ENCODE results near the gene NFIA. TPM values are rescaled to one million over a fixed set of nuclear protein-coding genes. Genes with fewer than 3 reads are reported as not detected.

Gene NFIA
- total and polyA plus RNA-seq, 2 donors (not counting 1 experiment from before 2014, with no cell fraction given) = 5.4 to 11.0 TPM

GRCh38 chr1:61423643-61424042 lies 341.3 kb downstream of the NFIA start:
- no peak overlapping the region for H3K4me3 ChIP-seq (replicated peaks in 1 of 4; ENCODE audit: control extremely low read depth in 1 of 4, insufficient read depth in 1 of 4, low read depth in 3 of 4, low read length in 4 of 4)
- H3K27ac ChIP-seq (ENCODE audit: insufficient read depth, low read length) = no peak overlapping the region
- H3K9ac ChIP-seq (ENCODE audit: insufficient read depth, low read length) = no peak overlapping the region
- H3K36me3 ChIP-seq (ENCODE audit: control insufficient read depth, insufficient read depth, low read length) = no peaks in the 10 kb centered on the region
- H3K27me3 ChIP-seq (ENCODE audit: control insufficient read depth, insufficient read depth, low read length) = no peaks in the 10 kb centered on the region
- no peak for DNase-seq (ENCODE audit: low read depth in 2 of 2)
- no peak for TF ChIP-seq EZH2 (IDR thresholded peaks at IDR 0.05; ENCODE audit: low read length, missing control alignments)
- TF ChIP-seq CTCF (conservative IDR thresholded peaks at IDR 0.05 in 1 of 2, IDR thresholded peaks at IDR 0.05 in 1 of 2; ENCODE audit: low read depth in 1 of 2, low read length in 2 of 2) = no peak
- no peak overlapping the region for H3K4me2 ChIP-seq (ENCODE audit: extremely low read depth, insufficient read depth, low read length)
- H2AFZ ChIP-seq (ENCODE audit: low read length) = no peak overlapping the region
- no peaks in the 10 kb centered on the region for H3K4me1 ChIP-seq (ENCODE audit: control insufficient read depth, extremely low read depth, insufficient read depth, low read length)
- H3K9me3 ChIP-seq (ENCODE audit: control insufficient read depth, insufficient read depth, low read depth, low read length) = no peaks in the 10 kb centered on the region
- no peaks in the 10 kb centered on the region for H3K79me2 ChIP-seq (ENCODE audit: control insufficient read depth, insufficient read depth, low read length)
- no peaks in the 10 kb centered on the region for H4K20me1 ChIP-seq (ENCODE audit: control insufficient read depth, extremely low read depth, insufficient read depth, low read length)

- TF ChIP-seq EZH2 (IDR thresholded peaks at IDR 0.05; ENCODE audit: low read length, missing control alignments) (no peak), CTCF (conservative IDR thresholded peaks at IDR 0.05 in 1 of 2, IDR thresholded peaks at IDR 0.05 in 1 of 2; ENCODE audit: low read depth in 1 of 2, low read length in 2 of 2) (no peak)
- Histone ChIP-seq H3K27me3 (ENCODE audit: control insufficient read depth, insufficient read depth, low read length) (no peaks in the 10 kb centered on the region), H3K4me1 (ENCODE audit: control insufficient read depth, extremely low read depth, insufficient read depth, low read length) (no peaks in the 10 kb centered on the region), H3K79me2 (ENCODE audit: control insufficient read depth, insufficient read depth, low read length) (no peaks in the 10 kb centered on the region), H3K4me3 (replicated peaks in 1 of 4; ENCODE audit: control extremely low read depth in 1 of 4, insufficient read depth in 1 of 4, low read depth in 3 of 4, low read length in 4 of 4) (no peak overlapping the region), H3K36me3 (ENCODE audit: control insufficient read depth, insufficient read depth, low read length) (no peaks in the 10 kb centered on the region), H3K9ac (ENCODE audit: insufficient read depth, low read length) (no peak overlapping the region), H3K4me2 (ENCODE audit: extremely low read depth, insufficient read depth, low read length) (no peak overlapping the region), H2AFZ (ENCODE audit: low read length) (no peak overlapping the region), H4K20me1 (ENCODE audit: control insufficient read depth, extremely low read depth, insufficient read depth, low read length) (no peaks in the 10 kb centered on the region), H3K9me3 (ENCODE audit: control insufficient read depth, insufficient read depth, low read depth, low read length) (no peaks in the 10 kb centered on the region), H3K27ac (ENCODE audit: insufficient read depth, low read length) (no peak overlapping the region)
- no peak for DNase-seq (ENCODE audit: low read depth in 2 of 2)
Observed at GRCh38 chr1:61424382-61424781, 342.0 kb downstream of the NFIA start.

- H3K4me1 ChIP-seq (ENCODE audit: control insufficient read depth, extremely low read depth, insufficient read depth, low read length) = no peaks in the 10 kb centered on the region
- no peak overlapping the region for H3K9ac ChIP-seq (ENCODE audit: insufficient read depth, low read length)
- no peak overlapping the region for H2AFZ ChIP-seq (ENCODE audit: low read length)
- TF ChIP-seq EZH2 (IDR thresholded peaks at IDR 0.05; ENCODE audit: low read length, missing control alignments) (no peak), CTCF (conservative IDR thresholded peaks at IDR 0.05 in 1 of 2, IDR thresholded peaks at IDR 0.05 in 1 of 2; ENCODE audit: low read depth in 1 of 2, low read length in 2 of 2) (no peak)
- DNase-seq (ENCODE audit: low read depth in 2 of 2) = no peak
- no peaks in the 10 kb centered on the region for H4K20me1 ChIP-seq (ENCODE audit: control insufficient read depth, extremely low read depth, insufficient read depth, low read length)
- no peak overlapping the region for H3K27ac ChIP-seq (ENCODE audit: insufficient read depth, low read length)
- no peak overlapping the region for H3K4me3 ChIP-seq (replicated peaks in 1 of 4; ENCODE audit: control extremely low read depth in 1 of 4, insufficient read depth in 1 of 4, low read depth in 3 of 4, low read length in 4 of 4)
- no peaks in the 10 kb centered on the region for H3K79me2 ChIP-seq (ENCODE audit: control insufficient read depth, insufficient read depth, low read length)
- H3K27me3 ChIP-seq (ENCODE audit: control insufficient read depth, insufficient read depth, low read length) = no peaks in the 10 kb centered on the region
- H3K36me3 ChIP-seq (ENCODE audit: control insufficient read depth, insufficient read depth, low read length) = no peaks in the 10 kb centered on the region
- no peaks in the 10 kb centered on the region for H3K9me3 ChIP-seq (ENCODE audit: control insufficient read depth, insufficient read depth, low read depth, low read length)
- no peak overlapping the region for H3K4me2 ChIP-seq (ENCODE audit: extremely low read depth, insufficient read depth, low read length)
Observed at GRCh38 chr1:61425040-61425439, 342.7 kb downstream of the NFIA start.

Measured in fibroblast of lung (primary cell).